HepG2 (cell line): ENCODE data around the gene TIMM23. TPM values are rescaled to one million over a fixed set of nuclear protein-coding genes. Genes with fewer than 3 reads are reported as not detected.

Experiments used
- ATF5 ChIP-seq: sonication (generic); formaldehyde crosslinking; IDR thresholded peaks from 2 replicates; pipeline ENCODE4 v1.4.0; 2020; ENCODE audit warnings: mild to moderate bottlenecking, low read depth, missing genetic modification reagents
- CEBPG ChIP-seq: IDR thresholded peaks from 2 replicates; pipeline ENCODE4 v1.6.1; 2016
- FUBP1 ChIP-seq: sonication (generic); formaldehyde crosslinking; IDR thresholded peaks from 2 replicates; pipeline ENCODE4 v1.5.1; 2020; ENCODE audit warnings: missing genetic modification reagents, mild to moderate bottlenecking, borderline replicate concordance
- KLF9 ChIP-seq: IDR thresholded peaks from 2 replicates; pipeline ENCODE4 v1.6.1; 2016; ENCODE audit warnings: low read depth
- LRRFIP1 ChIP-seq: sonication (generic); formaldehyde crosslinking; conservative IDR thresholded peaks from 2 replicates; pipeline ENCODE4 v1.4.0; 2020; ENCODE audit warnings: missing genetic modification reagents
- NFATC3 ChIP-seq: sonication (generic); formaldehyde crosslinking; IDR thresholded peaks from 2 replicates; pipeline ENCODE4 v1.5.1; 2020; ENCODE audit warnings: mild to moderate bottlenecking, missing genetic modification reagents
- PAWR ChIP-seq: sonication (generic); formaldehyde crosslinking; IDR thresholded peaks from 2 replicates; pipeline ENCODE4 v1.4.0; 2020; ENCODE audit warnings: missing genetic modification reagents, mild to moderate bottlenecking, borderline replicate concordance
- TFAP4 ChIP-seq: sonication (generic); IDR thresholded peaks from 2 replicates; pipeline ENCODE4 v1.6.1; 2016; ENCODE audit warnings: low read depth, borderline replicate concordance
- WIZ ChIP-seq: sonication (generic); formaldehyde crosslinking; IDR thresholded peaks from 2 replicates; pipeline ENCODE4 v1.5.1; 2020; ENCODE audit warnings: mild to moderate bottlenecking, missing genetic modification reagents
- ZBTB25 ChIP-seq: IDR thresholded peaks from 2 replicates; pipeline ENCODE4 v1.6.1; 2018; ENCODE audit warnings: missing genetic modification reagents
- ZFP62 ChIP-seq: sonication (generic); formaldehyde crosslinking; IDR thresholded peaks from 2 replicates; pipeline ENCODE4 v1.4.0; 2020; ENCODE audit warnings: missing genetic modification reagents
- ZNF234 ChIP-seq: sonication (generic); formaldehyde crosslinking; conservative IDR thresholded peaks from 2 replicates; pipeline ENCODE4 v1.5.1; 2020; ENCODE audit warnings: mild to moderate bottlenecking, missing genetic modification reagents
- ZNF350 ChIP-seq: sonication (generic); formaldehyde crosslinking; IDR thresholded peaks from 2 replicates; pipeline ENCODE4 v1.4.0; 2020; ENCODE audit warnings: mild to moderate bottlenecking, low read depth, missing genetic modification reagents, borderline replicate concordance
- ZNF430 ChIP-seq: sonication (generic); formaldehyde crosslinking; IDR thresholded peaks from 2 replicates; pipeline ENCODE4 v1.9.0; 2021; ENCODE audit warnings: mild to moderate bottlenecking, missing genetic modification reagents
- ZNF44 ChIP-seq: sonication (generic); formaldehyde crosslinking; IDR thresholded peaks from 2 replicates; pipeline ENCODE4 v1.5.1; 2020; ENCODE audit warnings: mild to moderate bottlenecking, missing genetic modification reagents
- ZNF558 ChIP-seq: sonication (generic); formaldehyde crosslinking; IDR thresholded peaks from 2 replicates; pipeline ENCODE4 v1.9.0; 2022; ENCODE audit warnings: mild to moderate bottlenecking, missing genetic modification reagents, borderline replicate concordance
- ZNF704 ChIP-seq: sonication (generic); formaldehyde crosslinking; IDR thresholded peaks from 2 replicates; pipeline ENCODE4 v1.8.1; 2023; ENCODE audit warnings: mild to moderate bottlenecking, inconsistent platforms, moderate library complexity, missing genetic modification reagents, borderline replicate concordance
- ZNF720 ChIP-seq: sonication (generic); formaldehyde crosslinking; IDR thresholded peaks from 2 replicates; pipeline ENCODE4 v1.4.0; 2020; ENCODE audit warnings: missing genetic modification reagents
- ZNF737 ChIP-seq: sonication (generic); formaldehyde crosslinking; IDR thresholded peaks from 2 replicates; pipeline ENCODE4 v1.5.0; 2020; ENCODE audit warnings: missing genetic modification reagents, mild to moderate bottlenecking, borderline replicate concordance
- ZNF878 ChIP-seq: sonication (generic); formaldehyde crosslinking; IDR thresholded peaks from 2 replicates; pipeline ENCODE4 v1.8.1; 2023; ENCODE audit warnings: mild to moderate bottlenecking, missing genetic modification reagents, moderate library complexity
- ZNF891 ChIP-seq: sonication (generic); formaldehyde crosslinking; IDR thresholded peaks from 2 replicates; pipeline ENCODE4 v1.5.0; 2020; ENCODE audit warnings: mild to moderate bottlenecking, missing genetic modification reagents
- polyA plus RNA-seq, 8 experiments: library from polyadenylated mRNA; depleted of rRNA in 3 of 8; stranded (reverse) in 7 of 8; unstranded in 1 of 8; fragments of >200 nt; fragmentation: Illumina TruSeq in 4 of 8; extraction: Trizol in 4 of 8; gene quantifications; 2 replicates each; pipeline versions ENCODE4 v1.2.1 to v1.2.3, GENCODE V29; 2011 to 2016; ENCODE audit warnings: low read depth in 4 of 8, missing spikeins in 1 of 8, mixed read lengths in 1 of 8; ENCODE audit not compliant: insufficient read depth in 1 of 8
- total RNA-seq, 5 experiments: library from RNA; depleted of rRNA; stranded (reverse); fragments of >200 nt; fragmentation: Illumina TruSeq; extraction: Trizol; gene quantifications; 2 replicates each; pipeline ENCODE4 v1.2.3, GENCODE V29; 2016; ENCODE audit warnings: low read depth in 1 of 5

TIMM23 gene
- total and polyA plus RNA-seq, 2 of the 13 experiments (the other 11 are each of a cell fraction or from before 2014, with no cell fraction given), result 80.2 to 98.6 TPM

- TF ChIP-seq TFAP4 (peak; percentile 59; the same call in 1 of the 2 replicates), ZNF720 (CRISPR knock-in tag) (no peak), ZNF737 (CRISPR knock-in tag) (no peak; the same call in 1 of the 2 replicates), ZNF44 (CRISPR knock-in tag) (0 out of 2 replicates have a peak, but pooled peaks have one; percentile 29), ATF5 (no peak), ZFP62 (CRISPR knock-in tag) (no peak), ZNF350 (CRISPR knock-in tag) (no peak), ZNF558 (CRISPR knock-in tag) (peak; percentile 70; the same call in 1 of the 2 replicates), KLF9 (CRISPR knock-in tag) (no peak), ZBTB25 (CRISPR knock-in tag) (peak; percentile 75; the same call in 1 of the 2 replicates), WIZ (CRISPR knock-in tag) (no peak), CEBPG (peak; percentile 19; the same call in 1 of the 2 replicates), PAWR (CRISPR knock-in tag) (0 out of 2 replicates have a peak, but pooled peaks have one; percentile 55), ZNF891 (CRISPR knock-in tag) (no peak), FUBP1 (CRISPR knock-in tag) (no peak), ZNF704 (CRISPR knock-in tag) (no peak), ZNF878 (CRISPR knock-in tag) (peak; percentile 71; the same call in 1 of the 2 replicates), ZNF430 (CRISPR knock-in tag) (peak; percentile 72; the same call in 1 of the 2 replicates), ZNF234 (no peak), LRRFIP1 (no peak), NFATC3 (CRISPR knock-in tag) (no peak)
Observed at GRCh38 chr10:46052057-46052790, 79.9 kb downstream of the TIMM23 start (continued).
